GM21360 (cell line): ENCODE results near the gene KRT13.

Experiments
- ATAC-seq: cut with Tn5 transposase; IDR thresholded peaks from one replicate; pipeline ENCODE4 v1.9.1; 2021; ENCODE audit warnings: mild to moderate bottlenecking, moderate library complexity; ENCODE audit not compliant: unreplicated experiment

Gene KRT13

DNA sequence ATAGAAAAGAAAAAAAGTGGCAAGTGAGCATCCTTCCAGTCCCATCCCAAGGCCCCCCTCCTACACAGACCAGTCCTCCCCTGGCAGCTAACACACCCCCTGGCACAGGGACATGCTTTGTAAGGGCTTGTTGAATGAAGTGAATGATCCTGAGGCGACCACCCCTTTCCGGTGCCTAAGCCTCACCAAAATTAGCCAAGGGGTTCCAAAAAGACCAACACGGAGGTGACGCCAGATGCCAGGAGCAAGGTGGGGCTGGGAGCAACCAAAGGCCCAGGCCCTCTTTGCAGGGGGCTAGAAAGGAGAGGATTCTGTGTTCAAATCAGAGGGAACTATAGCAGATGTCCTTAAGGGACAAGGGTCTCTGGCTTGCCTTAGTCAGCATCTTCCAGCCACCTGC lies 30.0 kb downstream of the KRT13 start:
- ATAC-seq: no peak

GRCh38 chr17:41474863-41475262 lies 30.5 kb downstream of the KRT13 start:
- no peak for ATAC-seq

- ATAC-seq: no peak
These were observed 37.1 kb downstream of the KRT13 start for GRCh38 chr17:41468346-41468745.

DNA sequence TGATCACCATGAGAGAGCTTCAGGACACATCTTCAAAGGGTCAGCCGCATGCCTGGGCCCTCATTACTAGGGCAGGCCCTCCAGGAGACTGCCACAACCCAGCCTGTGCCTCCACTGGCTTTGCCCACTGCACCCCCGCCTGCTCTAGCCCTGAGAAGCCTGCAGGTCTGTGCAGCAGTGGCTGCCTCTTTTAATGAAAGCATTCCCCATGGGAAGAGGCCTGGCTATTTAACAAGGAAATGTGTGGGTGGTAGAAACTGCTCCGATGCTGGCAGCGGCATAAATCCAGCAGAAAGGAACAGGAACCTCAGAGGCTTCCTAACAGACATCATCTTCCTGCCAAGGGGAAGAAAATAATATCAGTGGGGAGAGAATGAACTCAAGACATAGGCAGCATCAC lies 37.9 kb downstream of the KRT13 start:
- ATAC-seq: no peak

GRCh38 chr17:41466988-41467387 lies 38.4 kb downstream of the KRT13 start, which contains the start of gene KRT32:
Gene KRT32 (minus strand): TSS chr17:41467386. CDS start chr17:41467325, 61 bp downstream.
- no peak for ATAC-seq

DNA sequence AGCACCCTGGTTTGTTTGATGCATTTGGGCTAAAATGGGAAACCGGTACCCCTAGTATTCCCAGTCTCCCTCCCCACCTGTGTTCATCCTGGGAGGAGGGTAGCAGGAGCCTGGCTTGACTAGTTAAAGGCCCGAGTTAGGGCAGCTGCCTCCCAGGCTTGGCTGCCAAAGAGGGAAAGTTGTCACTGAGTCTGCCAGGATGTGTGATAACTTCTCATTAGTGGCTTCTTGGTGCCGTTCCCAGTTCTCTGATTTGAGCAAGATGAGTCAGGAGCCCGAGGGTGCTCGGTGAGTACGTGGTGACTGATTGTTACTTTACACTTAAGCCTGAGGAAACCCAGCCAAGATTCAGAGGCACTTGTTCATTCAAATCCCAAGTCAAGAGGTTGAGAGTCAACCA lies 40.7 kb downstream of the KRT13 start:
- no peak for ATAC-seq

DNA sequence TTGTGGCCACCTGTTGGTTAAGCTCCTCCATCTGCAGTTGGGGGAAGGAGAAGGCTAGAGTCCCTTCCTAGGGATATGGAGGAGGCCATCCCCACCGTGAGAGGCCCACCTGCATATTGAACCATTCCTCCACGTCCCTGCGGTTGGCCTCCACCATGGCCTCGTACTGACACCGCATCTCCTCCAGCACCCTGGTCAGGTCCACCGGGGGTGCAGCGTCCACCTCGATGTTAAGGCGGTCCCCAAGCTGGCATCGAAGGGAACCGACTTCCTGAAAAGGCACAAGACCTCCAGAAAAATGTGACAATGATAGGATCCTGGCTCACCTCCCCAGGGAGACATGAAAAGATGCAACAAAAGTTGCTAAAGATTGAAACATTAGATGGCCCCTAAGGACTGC lies 41.2 kb downstream of the KRT13 start:
- ATAC-seq: no peak

DNA sequence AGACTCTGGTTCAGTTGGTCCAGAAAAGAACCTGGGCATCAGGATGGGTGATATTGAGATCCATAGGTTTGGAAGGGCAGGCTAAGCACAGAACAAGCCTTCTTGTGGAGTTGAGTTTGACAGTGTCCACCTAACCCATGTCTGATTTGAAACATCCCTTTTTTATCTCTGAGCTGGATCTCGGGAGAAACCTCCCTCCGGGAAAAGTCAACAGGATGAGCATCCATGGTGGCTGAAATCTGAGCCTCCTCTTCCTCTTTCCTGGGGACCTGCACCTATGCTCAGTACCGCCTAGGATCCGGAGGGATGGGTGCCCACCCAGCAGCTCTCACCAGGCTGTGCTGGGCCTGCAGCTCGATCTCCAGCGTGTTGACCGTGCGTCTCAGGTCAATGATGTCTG lies 41.7 kb downstream of the KRT13 start:
- no peak for ATAC-seq

- ATAC-seq: no peak
These were observed 42.7 kb downstream of the KRT13 start for GRCh38 chr17:41462705-41463104.

DNA sequence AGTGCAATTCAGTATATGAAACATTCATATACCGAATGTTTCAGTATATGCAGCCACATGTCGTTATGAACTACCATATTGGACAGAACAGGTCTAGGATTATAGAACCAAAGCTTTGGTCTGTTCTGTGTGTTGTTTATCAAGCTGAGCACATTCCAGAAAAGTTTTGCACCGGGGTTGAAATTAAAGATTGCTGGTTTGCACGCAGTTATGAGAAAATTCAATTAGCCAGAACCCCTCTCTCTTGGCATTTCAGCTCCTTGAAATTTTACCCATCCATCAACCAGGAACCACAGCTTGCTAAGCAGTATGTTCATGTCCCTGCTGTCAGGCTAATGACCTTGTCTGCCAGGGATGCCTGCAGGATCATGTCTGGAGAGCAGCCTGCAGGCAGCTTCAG lies 47.7 kb downstream of the KRT13 start:
- no peak for ATAC-seq

DNA sequence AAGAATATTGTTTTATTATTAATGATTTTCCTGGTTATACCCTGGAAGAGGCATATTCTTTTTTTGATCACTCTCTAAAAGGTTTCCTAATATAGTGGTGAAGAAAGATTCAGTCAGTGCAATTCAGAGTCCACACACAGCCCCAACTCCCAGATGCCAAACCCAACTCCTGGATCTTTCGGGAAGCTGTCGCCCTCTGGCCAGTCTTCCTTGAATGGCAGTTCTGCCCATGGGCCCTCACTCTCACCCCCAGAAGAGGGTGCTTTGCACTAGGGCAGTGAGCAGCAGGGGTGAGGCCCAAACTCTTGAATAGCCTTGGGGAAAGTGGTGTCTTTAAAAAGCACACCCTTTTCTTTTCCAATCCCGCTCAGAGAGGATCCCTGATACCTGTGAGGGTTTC lies 49.2 kb downstream of the KRT13 start:
- no peak for ATAC-seq

DNA sequence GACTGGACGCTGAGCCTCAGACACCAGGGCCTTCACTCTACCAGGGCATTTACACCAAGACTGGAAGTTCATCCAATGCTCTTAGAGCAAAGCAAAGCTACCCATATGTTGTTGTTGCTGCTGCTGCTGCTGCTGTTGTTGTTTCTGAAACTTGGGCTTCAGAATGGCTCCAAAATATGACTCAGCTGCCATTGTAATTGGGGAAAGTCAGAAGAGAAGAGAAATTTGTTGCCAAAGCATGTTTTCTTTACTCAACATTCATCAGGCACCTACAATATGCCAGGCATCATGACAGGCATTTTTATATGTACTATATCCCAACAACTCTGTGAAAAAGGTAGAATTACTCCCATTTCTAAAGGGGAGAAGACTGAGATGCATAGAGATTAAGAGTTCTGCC lies 50.2 kb downstream of the KRT13 start:
- ATAC-seq: no peak

- ATAC-seq: no peak
These were observed 52.3 kb downstream of the KRT13 start for GRCh38 chr17:41453066-41453465.

GRCh38 chr17:41452281-41452680 lies 53.1 kb downstream of the KRT13 start:
- ATAC-seq: no peak

DNA sequence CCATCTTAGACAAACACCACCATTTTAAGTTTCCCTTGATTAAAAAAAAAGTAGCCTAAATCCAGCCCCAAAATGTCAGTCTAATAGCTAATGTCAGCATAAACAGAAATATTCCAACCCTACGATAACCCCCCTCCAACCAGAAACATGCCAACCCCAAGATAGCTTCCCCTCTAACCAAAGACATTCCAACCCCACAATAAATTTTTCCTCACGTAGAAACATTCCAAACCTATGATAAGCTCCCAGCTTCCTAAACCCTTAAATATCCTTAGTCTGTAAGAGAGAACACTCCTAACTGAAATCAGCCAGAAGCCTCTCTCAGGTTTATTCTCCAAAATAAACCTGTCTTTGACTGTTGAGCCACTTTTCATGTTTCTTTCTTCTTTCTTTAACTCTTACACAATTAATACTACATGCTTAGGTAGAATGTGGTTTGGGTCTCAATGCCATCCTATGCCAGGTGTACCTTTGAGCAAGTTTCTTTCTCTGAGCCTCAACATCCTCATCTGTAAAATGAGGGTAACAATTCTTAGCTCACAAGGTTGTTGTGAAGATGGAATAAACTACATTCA lies 54.2 kb downstream of the KRT13 start:
- no peak for ATAC-seq
